Peyer's patch (tissue), 4 donors: Measurements from ENCODE around the gene ZMIZ1. TPM values are rescaled to one million over a fixed set of nuclear protein-coding genes. Genes with fewer than 3 reads are reported as not detected.

Experiments
- DNase-seq, 3 donors: peaks; one replicate each; pipeline ENCODE4 v3.0.0-alpha.2; 2017 to 2019
- H3K27ac ChIP-seq, 4 donors: fragments of 200-600 bp; sonication (generic); one replicate each; pipeline ENCODE4 v1.5.1; 2016 to 2019
- H3K27me3 ChIP-seq, 2 donors: fragments of 200-600 bp; sonication (generic); one replicate each; pipeline ENCODE4 v1.5.1; 2019
- H3K36me3 ChIP-seq, 3 donors: fragments of 200-600 bp; sonication (generic); one replicate each; pipeline ENCODE4 v1.5.1; 2016 to 2019
- H3K4me1 ChIP-seq, 4 donors: fragments of 200-600 bp; sonication (generic); one replicate each; pipeline ENCODE4 v1.5.1; 2016 to 2019
- H3K4me3 ChIP-seq, 4 donors: fragments of 200-600 bp; sonication (generic); 1 replicate in 3 of 4; 2 replicates in 1 of 4; pipeline ENCODE4 v1.5.1; 2016 to 2019; ENCODE audit warnings: mild to moderate bottlenecking in 1 of 4
- H3K9me3 ChIP-seq, 4 donors: fragments of 200-600 bp; sonication (generic); one replicate each; pipeline ENCODE4 v1.5.1; 2016 to 2019; ENCODE audit warnings: mild to moderate bottlenecking in 1 of 4
- CTCF ChIP-seq, 6 experiments: fragments of 450-650 bp in 4 of 6; fragments of 200-600 bp in 2 of 6; sonication (generic) in 1 of 6; IDR thresholded peaks; one replicate each; pipeline ENCODE4 v1.5.1; 2017 to 2019; ENCODE audit warnings: antibody characterized with exemption in 6 of 6, mild to moderate bottlenecking in 3 of 6, moderate library complexity in 1 of 6
- POLR2A ChIP-seq, 2 donors: fragments of 450-650 bp; IDR thresholded peaks; one replicate each; pipeline ENCODE4 v1.5.1; 2017; ENCODE audit warnings: antibody characterized with exemption in 2 of 2, mild to moderate bottlenecking in 2 of 2, moderate library complexity in 2 of 2
- total RNA-seq, 4 donors: library from RNA; depleted of rRNA; stranded (reverse); fragments of >200 nt; gene quantifications; one replicate each; pipeline ENCODE4 v1.1.0, GENCODE V29; 2016

Gene ZMIZ1
- total RNA-seq, 4 donors from 2014 or later: 40.4 to 86.7 (median 73.2) TPM

- TF ChIP-seq POLR2A (IDR thresholded peaks at IDR 0.05) (no peak), CTCF (IDR thresholded peaks at IDR 0.05) (no peak)
- Histone ChIP-seq H3K27ac (peak overlapping the region in 2 of 4 donors; percentile 18 to 30), H3K4me1 (peaks cover 0 to 41% (median 0%) of the 10 kb centered on the region in 4 donors), H3K36me3 (peaks cover 0 to 31% (median 0%) of the 10 kb centered on the region in 3 donors), H3K9me3 (no peaks in the 10 kb centered on the region), H3K27me3 (no peaks in the 10 kb centered on the region), H3K4me3 (no peak overlapping the region)
- DNase-seq: peak in 2 of 3 donors; percentile 25 to 73
These were observed 48.3 kb downstream of the ZMIZ1 start for GRCh38 chr10:79116801-79117723.

GRCh38 chr10:79118286-79119202, 49.8 kb downstream of the ZMIZ1 start:
- H3K4me3 ChIP-seq: no peak overlapping the region
- H3K27ac ChIP-seq: no peak overlapping the region
- no peaks in the 10 kb centered on the region for H3K27me3 ChIP-seq
- no peaks in the 10 kb centered on the region for H3K9me3 ChIP-seq
- peaks cover 0 to 41% (median 0%) of the 10 kb centered on the region in 3 donors for H3K36me3 ChIP-seq
- TF ChIP-seq CTCF (IDR thresholded peaks at IDR 0.05) (no peak), POLR2A (IDR thresholded peaks at IDR 0.05) (no peak)
- DNase-seq: no peak
- H3K4me1 ChIP-seq: peaks cover 0 to 26% (median 0%) of the 10 kb centered on the region in 4 donors

DNA sequence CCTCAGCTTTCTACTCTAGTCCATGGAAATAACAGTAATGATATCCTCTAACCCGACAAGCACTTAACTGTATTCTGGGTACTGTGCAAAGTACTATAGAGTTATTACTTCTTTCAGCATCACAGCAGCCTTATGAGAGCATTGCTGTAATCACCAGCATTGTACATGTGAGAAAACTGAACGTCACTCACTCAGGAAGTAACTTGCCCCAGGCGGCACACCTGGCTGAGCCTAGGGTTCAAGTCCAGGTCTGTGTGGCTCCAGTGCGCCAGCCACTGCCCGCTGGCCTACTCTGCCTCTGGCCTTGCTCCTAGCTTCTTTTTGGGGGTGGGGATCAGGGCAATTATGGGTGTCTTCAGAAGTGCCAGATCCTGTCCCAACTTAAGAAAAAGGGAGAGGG, 50.5 kb downstream of the ZMIZ1 start:
- DNase-seq: no peak
- Histone ChIP-seq H3K4me3 (no peak overlapping the region), H3K27ac (no peak overlapping the region), H3K36me3 (peaks cover 0 to 48% (median 0%) of the 10 kb centered on the region in 3 donors), H3K9me3 (no peaks in the 10 kb centered on the region), H3K27me3 (no peaks in the 10 kb centered on the region), H3K4me1 (peaks cover 0 to 22% (median 0%) of the 10 kb centered on the region in 4 donors)
- TF ChIP-seq POLR2A (IDR thresholded peaks at IDR 0.05) (no peak), CTCF (IDR thresholded peaks at IDR 0.05) (no peak)

DNA sequence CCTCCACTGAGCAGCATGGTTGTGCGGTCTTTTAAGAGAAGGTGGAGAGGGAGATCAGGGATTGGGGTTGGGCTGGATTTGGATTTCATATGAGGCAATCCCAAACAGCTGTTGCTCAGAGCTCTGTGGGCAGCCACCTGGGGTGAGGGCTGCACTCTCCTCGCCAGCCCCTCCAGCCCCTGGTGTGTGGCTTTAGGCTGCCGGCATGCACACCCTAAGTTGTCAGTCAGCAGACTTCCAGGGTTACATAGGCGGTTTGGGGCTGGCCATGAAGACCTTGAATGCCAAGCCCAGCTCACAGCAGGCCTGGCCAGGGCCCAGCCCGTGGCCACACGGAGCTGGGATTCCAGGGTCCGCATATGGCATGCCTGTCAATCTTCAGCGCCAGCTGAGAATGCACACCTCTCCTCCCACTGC, 54.8 kb downstream of the ZMIZ1 start:
- H3K9me3 ChIP-seq: no peaks in the 10 kb centered on the region
- peaks cover 0 to 64% (median 0%) of the 10 kb centered on the region in 3 donors for H3K36me3 ChIP-seq
- no peak overlapping the region for H3K27ac ChIP-seq
- no peak for TF ChIP-seq CTCF (IDR thresholded peaks at IDR 0.05)
- TF ChIP-seq POLR2A (IDR thresholded peaks at IDR 0.05): no peak
- no peaks in the 10 kb centered on the region for H3K27me3 ChIP-seq
- H3K4me3 ChIP-seq: no peak overlapping the region
- DNase-seq: no peak
- peaks cover 0 to 36% (median 0%) of the 10 kb centered on the region in 4 donors for H3K4me1 ChIP-seq

DNA sequence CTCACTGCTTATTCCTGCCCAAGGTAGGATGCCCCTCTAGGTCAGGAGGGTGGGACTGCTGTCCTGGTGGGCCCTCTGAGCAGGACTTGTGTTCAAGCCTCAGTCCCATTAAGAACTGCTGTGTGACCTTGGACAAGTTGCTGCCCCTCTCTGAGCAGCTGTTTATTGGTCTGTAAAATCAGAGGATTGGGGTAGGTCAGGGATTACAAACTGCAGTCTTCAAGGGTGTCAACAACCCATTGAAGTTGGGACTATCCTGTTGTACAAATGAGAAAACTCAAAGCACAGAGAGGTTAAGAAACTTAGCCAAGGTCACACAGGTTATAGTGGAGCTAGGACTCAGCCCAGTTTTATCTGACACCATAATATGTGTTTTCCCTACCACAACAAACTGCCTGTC, 55.3 kb downstream of the ZMIZ1 start:
- TF ChIP-seq CTCF (IDR thresholded peaks at IDR 0.05) (no peak), POLR2A (IDR thresholded peaks at IDR 0.05) (no peak)
- Histone ChIP-seq H3K27me3 (no peaks in the 10 kb centered on the region), H3K9me3 (no peaks in the 10 kb centered on the region), H3K4me3 (no peak overlapping the region), H3K27ac (no peak overlapping the region), H3K36me3 (peaks cover 0 to 60% (median 0%) of the 10 kb centered on the region in 3 donors), H3K4me1 (peaks cover 0 to 40% (median 0%) of the 10 kb centered on the region in 4 donors)
- no peak for DNase-seq
